Peyer's patch (tissue), 4 donors: ENCODE results near the gene SSH2.

ENCODE experiments used
- CTCF ChIP-seq, 6 experiments: fragments of 450-650 bp in 4 of 6; fragments of 200-600 bp in 2 of 6; sonication (generic) in 1 of 6; IDR thresholded peaks; one replicate each; pipeline ENCODE4 v1.5.1; 2017 to 2019; ENCODE audit warnings: antibody characterized with exemption in 6 of 6, mild to moderate bottlenecking in 3 of 6, moderate library complexity in 1 of 6
- POLR2A ChIP-seq, 2 donors: fragments of 450-650 bp; IDR thresholded peaks; one replicate each; pipeline ENCODE4 v1.5.1; 2017; ENCODE audit warnings: antibody characterized with exemption in 2 of 2, mild to moderate bottlenecking in 2 of 2, moderate library complexity in 2 of 2

DNA sequence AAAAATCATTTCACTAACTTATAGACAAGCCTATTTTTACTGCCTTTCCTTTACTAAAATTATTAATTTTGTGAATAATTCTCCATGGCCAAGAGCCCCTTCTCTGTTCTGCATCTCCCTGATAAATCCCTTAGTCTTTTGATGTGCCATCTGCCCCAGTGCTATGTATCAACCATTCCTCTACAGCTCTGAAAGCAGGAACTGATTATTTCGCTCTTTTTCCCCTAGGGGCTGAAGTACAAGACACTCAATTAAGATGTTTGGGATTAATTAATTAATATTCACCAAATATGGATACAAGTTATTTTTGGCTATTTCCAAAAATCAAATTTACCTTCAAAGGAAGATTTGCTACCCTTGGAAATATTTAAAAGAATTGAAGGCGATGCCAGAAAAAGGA is 26.6 kb downstream of the SSH2 start:
- no peak for TF ChIP-seq CTCF (IDR thresholded peaks at IDR 0.05)
- no peak for TF ChIP-seq POLR2A (IDR thresholded peaks at IDR 0.05)
